ENCODE results near the gene LTA4H. TPM values are rescaled to one million over a fixed set of nuclear protein-coding genes. Genes with fewer than 3 reads are reported as not detected.

The LTA4H gene
- total RNA-seq, 1 donor from 2014 or later = 567 TPM

DNA sequence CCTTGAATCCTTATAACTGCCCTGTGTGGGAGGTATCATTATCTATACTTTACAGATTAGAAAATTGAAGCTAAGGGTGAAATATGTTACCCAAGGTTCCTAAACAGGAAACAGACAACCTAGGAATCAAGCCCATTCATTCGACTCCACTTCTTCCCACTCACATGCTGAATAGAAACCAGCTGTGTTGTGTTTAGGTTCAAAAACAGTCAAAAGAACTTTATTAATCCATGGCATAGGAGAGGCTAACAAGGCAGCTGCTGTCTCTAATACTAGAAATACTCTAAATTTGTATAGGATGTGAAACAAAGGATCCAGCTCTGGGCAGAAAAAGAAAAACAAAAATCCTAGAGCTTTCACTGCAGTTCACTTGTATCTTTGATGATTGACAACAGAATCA lies 82.4 kb downstream of the LTA4H start:
- ATAC-seq (no peak), DNase-seq (no peak)
- H3K4me1 ChIP-seq = no peaks in the 10 kb centered on the region
- H3K9me3 ChIP-seq = no peaks in the 10 kb centered on the region
- intact Hi-C loops (cut with DNase I) = no loop called here
- no peaks in the 10 kb centered on the region for H3K36me3 ChIP-seq
- no peaks in the 10 kb centered on the region for H3K27me3 ChIP-seq (ENCODE audit: low read depth)
- TF ChIP-seq, protein P1, sequence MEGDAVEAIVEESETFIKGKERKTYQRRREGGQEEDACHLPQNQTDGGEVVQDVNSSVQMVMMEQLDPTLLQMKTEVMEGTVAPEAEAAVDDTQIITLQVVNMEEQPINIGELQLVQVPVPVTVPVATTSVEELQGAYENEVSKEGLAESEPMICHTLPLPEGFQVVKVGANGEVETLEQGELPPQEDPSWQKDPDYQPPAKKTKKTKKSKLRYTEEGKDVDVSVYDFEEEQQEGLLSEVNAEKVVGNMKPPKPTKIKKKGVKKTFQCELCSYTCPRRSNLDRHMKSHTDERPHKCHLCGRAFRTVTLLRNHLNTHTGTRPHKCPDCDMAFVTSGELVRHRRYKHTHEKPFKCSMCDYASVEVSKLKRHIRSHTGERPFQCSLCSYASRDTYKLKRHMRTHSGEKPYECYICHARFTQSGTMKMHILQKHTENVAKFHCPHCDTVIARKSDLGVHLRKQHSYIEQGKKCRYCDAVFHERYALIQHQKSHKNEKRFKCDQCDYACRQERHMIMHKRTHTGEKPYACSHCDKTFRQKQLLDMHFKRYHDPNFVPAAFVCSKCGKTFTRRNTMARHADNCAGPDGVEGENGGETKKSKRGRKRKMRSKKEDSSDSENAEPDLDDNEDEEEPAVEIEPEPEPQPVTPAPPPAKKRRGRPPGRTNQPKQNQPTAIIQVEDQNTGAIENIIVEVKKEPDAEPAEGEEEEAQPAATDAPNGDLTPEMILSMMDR (IDR thresholded peaks at IDR 0.05) = no peak
- no peak overlapping the region for H3K27ac ChIP-seq
- H3K4me3 ChIP-seq = no peak overlapping the region

DNA sequence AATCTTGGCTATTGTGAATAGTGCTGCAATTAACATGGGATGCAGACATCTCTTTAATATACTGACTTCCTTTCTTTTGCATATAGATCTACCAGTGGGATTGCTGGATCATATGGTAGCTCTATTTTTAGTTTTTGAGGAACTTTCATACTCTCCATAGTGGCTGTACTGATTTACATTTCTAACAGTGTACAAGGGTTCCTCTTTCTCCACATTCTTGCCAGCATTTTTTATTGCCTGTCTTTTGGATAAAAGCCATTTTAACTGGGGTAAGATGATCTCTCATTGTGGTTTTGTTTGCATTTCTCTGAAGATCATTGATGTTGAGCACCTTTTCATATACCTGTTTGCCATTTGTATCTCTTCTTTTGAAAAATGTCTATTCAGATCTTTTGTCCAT lies 83.9 kb downstream of the LTA4H start:
- DNase-seq = no peak
- H3K4me1 ChIP-seq = no peaks in the 10 kb centered on the region
- intact Hi-C loops (cut with DNase I) = no loop called here
- no peaks in the 10 kb centered on the region for H3K9me3 ChIP-seq
- ATAC-seq = no peak
- no peak overlapping the region for H3K4me3 ChIP-seq
- no peaks in the 10 kb centered on the region for H3K27me3 ChIP-seq (ENCODE audit: low read depth)
- no peaks in the 10 kb centered on the region for H3K36me3 ChIP-seq
- no peak overlapping the region for H3K27ac ChIP-seq
- TF ChIP-seq, protein P1 (IDR thresholded peaks at IDR 0.05) = no peak

Other genes with a start within 250 kb of the LTA4H start
- gene NTN4, start 244.8 kb downstream of the LTA4H start, total RNA-seq = 140 TPM
- 15.2 TPM for gene SNRPF, start 176.6 kb downstream of the LTA4H start, total RNA-seq
- gene CCDC38, start 93.0 kb downstream of the LTA4H start, total RNA-seq = 0.24 TPM
- gene AMDHD1, start 92.3 kb downstream of the LTA4H start, total RNA-seq = 1.8 TPM
- 7.3 TPM for gene HAL, start 39.2 kb downstream of the LTA4H start, total RNA-seq
- gene ELK3, start 158.8 kb upstream of the LTA4H start, total RNA-seq = 29.1 TPM